Stomach (tissue), 4 donors: ENCODE measurements around the gene SNX27.

Experiments used
- EP300 ChIP-seq: sonication (generic); formaldehyde crosslinking; IDR thresholded peaks from one replicate; pipeline ENCODE4 v1.6.1; 2017; ENCODE audit warnings: antibody characterized with exemption
- POLR2A ChIP-seq, 4 donors: fragments of 450-650 bp; IDR thresholded peaks; one replicate each; pipeline ENCODE4 v1.6.1; 2016; ENCODE audit warnings: antibody characterized with exemption in 4 of 4, control low read depth in 2 of 4, mild to moderate bottlenecking in 1 of 4, moderate library complexity in 1 of 4
- POLR2AphosphoS5 ChIP-seq, 3 donors: sonication (generic); formaldehyde crosslinking; IDR thresholded peaks; one replicate each; pipeline ENCODE4 v1.6.1; 2016; ENCODE audit warnings: antibody characterized with exemption in 3 of 3
- TF ChIP-seq, protein P1 (sequence below), 7 experiments: fragments of 450-650 bp in 4 of 7; fragments of 200-600 bp in 3 of 7; sonication (generic) in 3 of 7; IDR thresholded peaks; one replicate each; pipeline ENCODE4 v1.5.1; 2016 to 2019; ENCODE audit warnings: antibody characterized with exemption in 7 of 7, control low read depth in 2 of 7, mild to moderate bottlenecking in 1 of 7

DNA sequence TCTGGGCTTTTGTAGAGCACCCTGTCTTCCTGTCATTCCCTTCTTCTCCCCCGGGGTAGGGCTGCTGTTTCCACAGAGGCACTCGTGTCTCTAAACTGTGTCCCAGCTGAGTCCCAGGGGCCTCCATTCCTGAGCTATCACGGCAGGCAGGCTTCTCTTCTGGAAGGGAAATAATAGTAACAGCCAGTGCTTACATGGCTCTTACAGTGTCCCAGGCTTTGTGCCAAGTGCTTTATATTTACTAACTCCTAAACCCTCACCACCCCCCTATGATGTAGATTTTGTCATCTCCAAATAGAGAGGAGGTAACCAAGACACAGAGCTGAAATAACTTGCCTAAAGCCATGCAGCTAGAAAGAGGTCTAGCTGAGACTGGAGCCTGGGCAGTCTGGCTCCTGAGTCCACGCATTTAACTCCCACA, 106.2 kb downstream of the SNX27 start:
- TF ChIP-seq POLR2AphosphoS5 (IDR thresholded peaks at IDR 0.05) (no peak), POLR2A (IDR thresholded peaks at IDR 0.05) (no peak), EP300 (no peak)
- TF ChIP-seq, protein P1, sequence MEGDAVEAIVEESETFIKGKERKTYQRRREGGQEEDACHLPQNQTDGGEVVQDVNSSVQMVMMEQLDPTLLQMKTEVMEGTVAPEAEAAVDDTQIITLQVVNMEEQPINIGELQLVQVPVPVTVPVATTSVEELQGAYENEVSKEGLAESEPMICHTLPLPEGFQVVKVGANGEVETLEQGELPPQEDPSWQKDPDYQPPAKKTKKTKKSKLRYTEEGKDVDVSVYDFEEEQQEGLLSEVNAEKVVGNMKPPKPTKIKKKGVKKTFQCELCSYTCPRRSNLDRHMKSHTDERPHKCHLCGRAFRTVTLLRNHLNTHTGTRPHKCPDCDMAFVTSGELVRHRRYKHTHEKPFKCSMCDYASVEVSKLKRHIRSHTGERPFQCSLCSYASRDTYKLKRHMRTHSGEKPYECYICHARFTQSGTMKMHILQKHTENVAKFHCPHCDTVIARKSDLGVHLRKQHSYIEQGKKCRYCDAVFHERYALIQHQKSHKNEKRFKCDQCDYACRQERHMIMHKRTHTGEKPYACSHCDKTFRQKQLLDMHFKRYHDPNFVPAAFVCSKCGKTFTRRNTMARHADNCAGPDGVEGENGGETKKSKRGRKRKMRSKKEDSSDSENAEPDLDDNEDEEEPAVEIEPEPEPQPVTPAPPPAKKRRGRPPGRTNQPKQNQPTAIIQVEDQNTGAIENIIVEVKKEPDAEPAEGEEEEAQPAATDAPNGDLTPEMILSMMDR (IDR thresholded peaks at IDR 0.05): no peak
